HG03175 (cell line): ENCODE data around the gene UBE2I.
"Not testable (repeated sequence)": the region's sequence is repeated elsewhere in the genome, so short reads cannot be mapped to it uniquely, and the experiment has no call there.

Experiments used
- ATAC-seq: cut with Tn5 transposase; IDR thresholded peaks from one replicate; pipeline ENCODE4 v1.9.1; 2021; ENCODE audit warnings: mild to moderate bottlenecking, moderate library complexity; ENCODE audit not compliant: unreplicated experiment

UBE2I gene

DNA sequence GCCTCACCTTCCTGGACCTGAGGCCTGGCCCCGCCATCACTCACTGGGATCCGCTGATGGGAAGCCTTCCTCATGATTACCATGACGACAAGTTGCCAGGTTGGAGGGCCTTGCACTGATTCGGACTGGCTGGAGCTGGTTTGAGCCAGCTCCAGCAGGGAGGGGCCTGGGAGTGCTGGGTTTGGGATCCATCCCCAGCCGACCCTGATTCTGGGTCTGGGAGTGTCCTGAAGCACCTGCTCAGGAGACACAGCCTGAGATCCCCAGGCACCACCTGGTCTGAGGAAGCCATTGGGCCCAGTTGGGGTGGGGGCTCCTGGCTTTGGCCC lies 18.1 kb downstream of the UBE2I start:
- no peak for ATAC-seq

- not testable (repeated sequence) for ATAC-seq
These were observed 18.7 kb downstream of the UBE2I start for GRCh38 chr16:1328136-1328535.

DNA sequence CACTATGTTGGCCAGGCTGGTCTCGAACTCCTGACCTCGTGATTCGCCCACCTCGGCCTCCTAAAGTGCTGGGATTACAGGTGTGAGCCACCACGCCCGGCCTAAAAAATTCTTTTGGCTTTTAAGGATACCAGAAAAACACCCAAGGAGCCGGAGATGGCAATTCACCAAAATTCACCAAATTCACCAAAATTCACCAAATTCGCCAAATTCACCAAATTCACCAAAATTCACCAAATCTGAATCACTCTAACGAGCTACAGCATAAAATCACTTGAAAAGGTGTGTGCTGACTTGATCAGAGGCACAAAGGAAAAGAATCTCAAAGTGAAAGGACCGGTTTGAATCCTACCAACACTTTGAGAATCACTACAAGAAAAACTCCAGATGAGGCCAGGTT lies 19.5 kb downstream of the UBE2I start:
- ATAC-seq = not testable (repeated sequence)

- no peak for ATAC-seq
These were observed 21.0 kb downstream of the UBE2I start for GRCh38 chr16:1330260-1330914.

GRCh38 chr16:1330931-1331711 lies 21.7 kb downstream of the UBE2I start:
- peak; percentile 5 for ATAC-seq

DNA sequence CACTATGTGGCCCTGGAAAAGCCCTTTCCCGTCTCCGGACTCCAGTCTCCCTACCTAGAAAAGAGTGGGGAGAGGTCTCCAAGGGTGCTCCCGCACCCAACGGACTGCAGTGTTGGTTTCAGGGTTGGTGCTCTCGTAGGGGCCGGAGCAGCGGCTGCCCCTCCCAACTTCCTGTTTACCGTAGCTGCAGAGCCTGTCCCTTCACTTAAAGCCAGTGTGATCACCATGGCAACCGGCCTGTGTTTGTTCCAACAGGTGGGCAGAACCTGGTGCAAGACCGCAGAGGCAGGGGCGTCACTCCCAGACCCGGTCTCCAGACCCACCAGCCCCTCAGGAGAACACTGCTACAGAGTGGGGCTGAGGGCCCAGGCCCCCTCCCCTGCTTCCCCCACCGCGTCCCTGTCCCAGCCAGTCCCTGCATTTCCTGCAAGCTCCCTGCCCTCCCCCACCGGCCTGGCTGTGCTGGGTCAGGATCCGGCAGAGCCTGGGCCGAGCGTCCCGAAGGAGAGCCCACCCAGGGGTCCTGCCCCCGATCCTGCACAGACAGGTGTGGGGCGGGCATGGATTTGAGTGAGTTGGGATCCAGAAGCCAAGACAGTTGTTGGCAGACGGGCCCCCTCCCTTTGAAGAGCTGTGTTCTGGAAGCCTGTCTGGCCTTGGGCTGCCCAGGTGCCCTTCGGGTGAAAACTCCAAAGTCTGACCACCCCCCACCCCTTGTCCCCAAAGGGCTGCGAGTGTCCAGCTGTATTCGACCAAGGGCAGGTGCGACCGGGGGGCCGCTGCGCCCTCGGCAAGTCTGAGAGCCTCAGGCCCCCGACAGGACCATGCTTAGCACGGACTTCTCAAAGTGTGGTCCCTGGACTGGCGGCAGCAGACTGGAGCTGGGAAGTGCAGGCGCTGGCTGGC lies 22.5 kb downstream of the UBE2I start:
- ATAC-seq = peak; percentile 65

DNA sequence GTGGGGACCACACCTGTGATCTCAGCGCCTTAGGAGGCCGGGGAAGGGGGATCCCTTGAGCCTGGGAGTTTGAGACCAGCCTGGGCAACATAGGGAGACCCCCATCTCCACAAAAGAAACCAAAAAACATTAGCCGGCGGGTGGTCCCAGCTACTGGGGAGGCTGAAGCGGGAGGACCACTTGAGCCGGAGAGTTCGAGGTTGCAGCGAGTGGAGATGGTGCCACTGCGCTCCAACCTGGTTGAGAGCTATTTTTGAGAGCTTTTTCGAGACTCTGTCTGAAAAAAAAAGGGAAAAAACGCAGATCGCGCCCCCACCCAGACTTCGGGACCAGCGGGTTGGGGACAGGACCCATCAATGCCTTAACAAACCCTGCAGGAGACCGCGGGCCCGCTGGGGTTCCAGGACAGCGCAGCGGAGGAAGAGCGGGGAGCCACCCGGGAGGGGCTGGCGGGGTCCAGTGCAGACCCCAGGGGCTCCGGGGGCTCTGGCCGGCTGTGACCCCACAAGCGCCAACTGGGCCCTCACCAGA lies 23.2 kb downstream of the UBE2I start:
- no peak for ATAC-seq

- no peak for ATAC-seq
These were observed 23.8 kb downstream of the UBE2I start, which contains the start of gene BAIAP3 for GRCh38 chr16:1333149-1333812. Gene BAIAP3 (plus strand): TSS chr16:1333645. CDS start chr16:1338550, 4,905 bp downstream.

GRCh38 chr16:1333854-1334700 lies 24.6 kb downstream of the UBE2I start:
- no peak for ATAC-seq

DNA sequence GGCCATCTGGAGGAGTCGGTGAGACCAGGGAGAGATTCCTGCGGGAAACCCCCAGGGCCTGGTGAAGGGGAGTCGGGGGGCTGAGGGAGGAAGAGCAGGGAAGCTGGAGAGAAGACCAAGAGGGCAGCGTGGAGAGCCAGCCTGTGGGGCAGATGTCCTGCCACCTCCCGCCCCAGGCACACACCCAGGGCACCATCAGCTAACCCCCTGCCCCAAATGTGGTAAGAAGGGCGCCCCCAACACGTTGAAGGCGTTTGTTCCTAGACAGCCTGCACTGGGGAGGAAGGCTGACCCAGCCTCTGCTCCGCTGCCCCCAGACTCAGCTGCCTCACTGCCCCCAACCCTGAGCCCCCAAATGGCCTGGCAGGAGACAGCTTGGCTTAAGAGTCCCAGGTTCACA lies 25.3 kb downstream of the UBE2I start:
- no peak for ATAC-seq

DNA sequence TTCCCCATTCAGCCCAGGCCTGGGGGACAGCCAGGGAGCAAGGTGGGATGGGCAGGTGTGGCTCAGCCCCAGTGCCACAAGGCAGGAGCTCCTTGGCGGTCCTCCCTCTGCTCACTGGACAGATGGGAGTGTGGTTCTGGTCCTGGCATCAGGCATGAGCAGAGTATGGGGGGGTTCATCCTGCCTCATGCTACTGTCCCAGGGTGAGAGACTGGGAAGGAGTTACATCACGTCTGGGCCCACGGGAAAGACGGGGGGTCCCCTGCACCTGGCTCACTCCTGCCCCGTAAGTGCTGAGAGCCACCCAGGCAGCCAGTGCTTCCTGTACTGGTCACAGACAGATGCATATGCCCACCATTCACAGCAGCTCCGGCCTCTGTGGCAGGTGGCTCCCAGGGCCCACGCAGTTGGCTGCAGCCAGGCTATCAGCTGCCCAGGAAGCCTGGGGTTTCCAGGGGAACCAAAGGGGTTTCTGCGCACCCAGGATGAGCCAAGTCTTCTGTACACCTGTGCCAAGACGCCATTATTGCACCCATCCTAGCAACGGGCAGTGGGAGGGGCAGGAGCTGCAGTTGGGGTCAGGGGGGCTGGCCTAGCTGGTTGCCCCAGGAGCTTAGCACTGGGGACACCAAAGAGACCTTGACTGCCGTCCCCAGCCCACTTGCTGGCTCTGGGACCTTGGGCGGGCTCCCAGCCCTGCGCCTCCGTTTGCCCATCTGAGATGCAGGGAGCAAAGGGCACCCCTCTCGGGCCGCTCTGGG lies 26.0 kb downstream of the UBE2I start:
- ATAC-seq = no peak

- no peak for ATAC-seq
These were observed 26.6 kb downstream of the UBE2I start for GRCh38 chr16:1335996-1336395.

DNA sequence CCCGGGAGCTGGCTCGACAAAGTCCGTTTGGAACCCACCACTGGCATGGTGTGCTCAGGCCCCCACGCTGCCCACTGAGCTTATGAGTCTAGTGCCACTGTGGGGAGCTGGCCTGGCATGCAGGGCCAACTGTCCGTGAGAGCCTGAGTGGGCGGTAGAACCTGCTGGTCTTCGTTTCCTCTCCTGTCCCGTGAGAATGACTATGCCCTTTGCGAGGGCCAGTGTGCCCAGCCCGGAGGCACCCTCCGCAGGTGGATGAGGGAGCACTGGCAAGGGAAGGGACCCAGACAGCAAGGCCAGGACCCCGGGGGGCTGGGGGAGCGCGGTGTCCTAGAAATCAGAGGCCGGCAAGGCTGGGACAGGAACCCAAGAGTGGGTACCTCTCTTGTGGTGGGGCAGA lies 27.2 kb downstream of the UBE2I start:
- no peak for ATAC-seq

- ATAC-seq = no peak
These were observed 28.1 kb downstream of the UBE2I start for GRCh38 chr16:1337486-1337885.

DNA sequence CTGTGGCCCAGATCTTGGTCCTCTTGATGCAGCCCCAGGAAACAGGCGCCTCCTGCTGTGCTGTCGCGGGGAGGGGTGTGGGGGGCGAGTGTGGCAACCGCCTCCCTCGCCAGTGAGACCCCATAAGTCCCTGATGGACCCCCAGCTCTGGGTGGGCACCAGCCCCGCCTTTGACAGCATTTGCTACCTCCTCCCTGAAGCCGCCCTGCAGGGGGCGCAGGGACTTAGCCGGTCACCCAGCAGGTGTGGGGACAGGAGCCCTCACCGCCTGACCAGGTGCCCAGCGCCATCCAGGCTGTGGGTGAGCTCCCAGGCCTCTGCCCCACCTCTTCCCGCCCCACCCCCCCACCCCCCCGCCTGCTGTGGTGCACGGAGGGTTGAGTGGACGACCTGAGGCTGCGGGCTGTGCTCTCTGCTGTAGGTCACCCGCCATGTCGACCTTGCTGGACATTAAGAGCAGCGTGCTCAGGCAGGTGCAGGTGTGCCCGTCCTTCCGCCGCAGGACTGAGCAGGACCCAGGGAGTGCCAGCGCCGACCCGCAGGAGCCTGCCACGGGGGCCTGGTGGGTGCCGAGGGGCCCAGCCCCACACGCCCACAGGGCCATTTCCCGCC lies 28.8 kb downstream of the UBE2I start:
- ATAC-seq = no peak

DNA sequence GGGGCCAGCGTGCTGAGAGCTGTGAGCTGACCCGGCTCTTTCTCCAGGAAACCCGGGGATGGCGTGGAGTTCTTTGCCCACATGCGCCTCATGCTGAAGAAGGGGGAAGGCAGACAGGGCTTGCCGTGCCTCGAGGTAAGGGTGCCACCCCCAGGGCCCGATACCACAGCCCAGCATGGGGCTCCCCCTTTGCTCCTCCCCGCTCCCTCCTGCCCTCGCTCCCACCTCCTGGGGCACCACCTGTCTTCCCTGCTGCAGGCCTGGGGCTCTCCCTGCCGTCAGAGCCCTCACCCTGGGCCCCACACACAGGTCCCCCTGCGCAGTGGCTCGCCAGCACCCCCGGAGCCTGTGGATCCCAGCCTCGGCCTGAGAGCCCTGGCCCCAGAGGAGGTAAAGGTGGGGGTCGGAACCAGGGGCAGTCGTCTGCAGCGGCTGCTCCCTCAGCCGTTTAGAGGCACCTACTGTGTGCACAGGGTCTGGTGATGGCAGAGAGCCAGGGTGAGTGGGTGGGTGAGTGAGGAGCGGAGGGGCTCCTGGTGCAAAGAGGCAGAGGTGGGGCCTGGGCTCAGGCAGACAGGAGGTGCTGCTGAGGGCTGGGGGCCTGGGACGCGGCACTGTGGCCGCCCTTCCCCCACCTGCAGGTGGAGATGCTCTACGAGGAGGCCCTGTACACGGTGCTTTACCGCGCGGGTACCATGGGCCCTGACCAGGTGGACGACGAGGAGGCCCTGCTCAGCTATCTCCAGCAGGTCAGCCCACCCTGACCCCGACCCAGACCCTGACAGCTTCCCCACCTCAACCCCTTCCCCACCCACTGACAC lies 29.6 kb downstream of the UBE2I start:
- no peak for ATAC-seq

DNA sequence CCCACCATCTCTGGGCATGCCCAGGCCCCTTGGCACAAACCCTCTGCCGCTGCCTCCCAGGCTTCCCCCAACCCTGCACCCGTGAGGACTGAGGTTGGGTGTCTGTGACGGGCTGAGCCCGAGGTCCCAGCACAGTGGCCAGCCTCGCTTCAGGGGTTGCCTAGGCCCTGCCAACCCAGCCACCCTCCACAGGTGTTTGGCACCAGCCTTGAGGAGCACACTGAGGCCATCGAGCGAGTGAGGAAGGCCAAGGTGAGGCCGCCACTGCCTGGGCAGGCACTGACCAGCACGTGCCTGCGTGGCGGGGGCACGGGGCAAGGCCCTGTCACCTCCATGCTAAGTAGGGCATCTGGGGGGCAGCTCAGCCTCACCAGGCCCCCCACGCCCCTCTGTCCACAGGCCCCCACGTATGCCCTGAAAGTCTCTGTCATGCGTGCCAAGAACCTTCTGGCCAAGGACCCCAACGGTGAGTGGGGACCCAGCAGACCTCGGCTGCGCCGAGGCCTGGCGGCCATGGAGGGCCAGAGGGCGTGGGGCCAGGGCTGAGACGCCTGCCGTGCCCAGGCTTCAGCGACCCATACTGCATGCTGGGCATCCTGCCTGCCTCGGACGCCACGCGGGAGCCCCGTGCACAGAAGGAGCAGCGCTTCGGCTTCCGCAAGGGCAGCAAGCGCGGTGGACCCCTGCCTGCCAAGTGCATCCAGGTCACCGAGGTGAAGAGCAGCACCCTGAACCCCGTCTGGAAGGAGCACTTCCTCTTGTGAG lies 31.5 kb downstream of the UBE2I start:
- no peak for ATAC-seq
